GM23338 (cell line): Measurements from ENCODE around the gene NUP153. TPM values are rescaled to one million over a fixed set of nuclear protein-coding genes. Genes with fewer than 3 reads are reported as not detected.

ENCODE experiments used
- ATAC-seq: fragments of 200-7000 bp; cut with Tn5 transposase; 3 replicates; pipeline ENCODE4 v1.9.1; 2020
- DNase-seq: peaks from one replicate; pipeline ENCODE4 v3.0.0-alpha.2; 2015; ENCODE audit warnings: low spot score
- H2AFZ ChIP-seq: fragments of 200-600 bp; sonication (generic); 2 replicates; pipeline ENCODE4 v1.8.0; 2016; ENCODE audit warnings: antibody characterized with exemption, mild to moderate bottlenecking, moderate library complexity
- H3F3A ChIP-seq: fragments of 200-600 bp; sonication (generic); replicated peaks from 2 replicates; pipeline ENCODE4 v1.8.0; 2017; ENCODE audit warnings: antibody characterized with exemption, mixed run types, low read depth
- H3K27ac ChIP-seq: fragments of 200-600 bp; sonication (generic); 2 replicates; pipeline ENCODE4 v1.6.1; 2016; ENCODE audit warnings: low read depth
- H3K27me3 ChIP-seq: fragments of 200-600 bp; sonication (generic); 2 replicates; pipeline ENCODE4 v1.8.0; 2016; ENCODE audit warnings: mild to moderate bottlenecking, mixed run types, moderate library complexity; ENCODE audit not compliant: insufficient read depth
- H3K36me3 ChIP-seq: fragments of 200-600 bp; sonication (generic); 2 replicates; pipeline ENCODE4 v1.8.0; 2016; ENCODE audit warnings: mild to moderate bottlenecking; ENCODE audit not compliant: insufficient read depth
- H3K4me1 ChIP-seq: fragments of 200-600 bp; sonication (generic); 2 replicates; pipeline ENCODE4 v1.8.0; 2016; ENCODE audit warnings: mild to moderate bottlenecking, moderate library complexity; ENCODE audit not compliant: insufficient read depth
- H3K4me2 ChIP-seq: fragments of 200-600 bp; sonication (generic); 2 replicates; pipeline ENCODE4 v1.7.1; 2017; ENCODE audit warnings: mixed run types
- H3K4me3 ChIP-seq: fragments of 200-600 bp; sonication (generic); 2 replicates; pipeline ENCODE4 v1.6.1; 2016; ENCODE audit warnings: mixed run types
- H3K79me2 ChIP-seq: fragments of 200-600 bp; sonication (generic); replicated peaks from 2 replicates; pipeline ENCODE4 v1.8.0; 2017; ENCODE audit warnings: mild to moderate bottlenecking; ENCODE audit not compliant: insufficient read depth
- H3K9me2 ChIP-seq: fragments of 200-600 bp; sonication (generic); 2 replicates; pipeline ENCODE4 v1.8.0; 2017; ENCODE audit not compliant: insufficient read depth
- H4K20me1 ChIP-seq: fragments of 200-600 bp; sonication (generic); replicated peaks from 2 replicates; pipeline ENCODE4 v1.8.0; 2017; ENCODE audit warnings: mild to moderate bottlenecking; ENCODE audit not compliant: insufficient read depth
- H3K27ac Mint-ChIP-seq: 2 replicates; pipeline ENCODE4 v1.8.0; 2020; ENCODE audit warnings: inconsistent platforms, mild to moderate bottlenecking, moderate library complexity, mixed read lengths
- H3K27me3 Mint-ChIP-seq: 3 replicates; pipeline ENCODE4 v1.8.0; 2022; ENCODE audit warnings: low read depth, mild to moderate bottlenecking, moderate library complexity, mixed read lengths, inconsistent platforms; ENCODE audit not compliant: insufficient read depth, poor library complexity
- H3K36me3 Mint-ChIP-seq: 3 replicates; pipeline ENCODE4 v1.8.0; 2021; ENCODE audit warnings: low read depth, mild to moderate bottlenecking, inconsistent platforms, moderate library complexity, mixed read lengths
- H3K4me1 Mint-ChIP-seq: 3 replicates; pipeline ENCODE4 v1.8.0; 2020; ENCODE audit warnings: mild to moderate bottlenecking, inconsistent platforms, mixed read lengths
- H3K4me3 Mint-ChIP-seq: 3 replicates; pipeline ENCODE4 v1.8.0; 2021; ENCODE audit warnings: moderate library complexity, mild to moderate bottlenecking, inconsistent platforms, mixed read lengths
- H3K9me3 Mint-ChIP-seq: 3 replicates; pipeline ENCODE4 v1.8.0; 2020; ENCODE audit warnings: moderate library complexity, mild to moderate bottlenecking, inconsistent platforms, mixed read lengths
- CREB1 ChIP-seq: fragments of 250-450 bp; sonication (Bioruptor Pico); IDR thresholded peaks from 2 replicates; pipeline ENCODE4 v1.5.0; 2020; ENCODE audit warnings: low read depth, mild to moderate bottlenecking, moderate library complexity
- EZH2 ChIP-seq: fragments of 200-600 bp; sonication (generic); IDR thresholded peaks from one replicate; pipeline ENCODE4 v1.8.0; 2017; ENCODE audit warnings: antibody characterized with exemption, mild to moderate bottlenecking, low read depth; ENCODE audit not compliant: unreplicated experiment
- EZH2phosphoT487 ChIP-seq: fragments of 200-600 bp; sonication (generic); IDR thresholded peaks from one replicate; pipeline ENCODE4 v1.8.1; 2018; ENCODE audit warnings: antibody characterized with exemption; ENCODE audit not compliant: unreplicated experiment
- JUNB ChIP-seq: IDR thresholded peaks from one replicate; pipeline ENCODE4 v1.6.1; 2016; ENCODE audit warnings: antibody characterized with exemption; ENCODE audit not compliant: unreplicated experiment
- NANOG ChIP-seq: IDR thresholded peaks from 2 replicates; pipeline ENCODE4 v1.6.1; 2016; ENCODE audit warnings: antibody characterized with exemption, borderline replicate concordance
- POLR2AphosphoS5 ChIP-seq: IDR thresholded peaks from 2 replicates; pipeline ENCODE4 v1.6.1; 2016; ENCODE audit warnings: antibody characterized with exemption, low read depth
- STAT1 ChIP-seq: IDR thresholded peaks from one replicate; pipeline ENCODE4 v1.6.1; 2016; ENCODE audit warnings: antibody characterized with exemption; ENCODE audit not compliant: unreplicated experiment
- ZNF114 ChIP-seq: fragments of 250-450 bp; sonication (Bioruptor Pico); IDR thresholded peaks from 2 replicates; pipeline ENCODE4 v1.5.0; 2020; ENCODE audit warnings: mild to moderate bottlenecking, moderate library complexity
- ZNF331 ChIP-seq: fragments of 250-450 bp; sonication (Bioruptor Pico); IDR thresholded peaks from 2 replicates; pipeline ENCODE4 v1.5.0; 2020; ENCODE audit warnings: low read depth, mild to moderate bottlenecking, moderate library complexity
- polyA plus RNA-seq: library from polyadenylated mRNA; unstranded; fragments of >200 nt; fragmentation: Nextera tagmentation; extraction: Ambion mirVana; gene quantifications from 2 replicates; pipeline ENCODE4 v1.2.1, GENCODE V29; 2016
- total RNA-seq: library from RNA; depleted of rRNA; stranded (reverse); fragments of >200 nt; shearing (Covaris generic); gene quantifications from 2 replicates; pipeline ENCODE4 v1.2.3, GENCODE V29; 2014
- TF ChIP-seq, protein P1 (sequence below): fragments of 250-450 bp; sonication (Bioruptor Pico); IDR thresholded peaks from 2 replicates; pipeline ENCODE4 v1.5.0; 2020; ENCODE audit warnings: mild to moderate bottlenecking, moderate library complexity
- TF ChIP-seq, protein P2 (sequence below): IDR thresholded peaks from one replicate; pipeline ENCODE4 v1.6.1; 2018; ENCODE audit warnings: antibody characterized with exemption; ENCODE audit not compliant: unreplicated experiment
- TF ChIP-seq, protein P3 (sequence below): IDR thresholded peaks from 2 replicates; pipeline ENCODE4 v1.6.1; 2016; ENCODE audit warnings: antibody characterized with exemption
- TF ChIP-seq, protein P4 (sequence below), 2 experiments: fragments of 200-600 bp in 1 of 2; sonication (generic) in 1 of 2; conservative IDR thresholded peaks; 2 replicates each; pipeline versions ENCODE4 v1.5.1 to v1.6.1; 2016 to 2017; ENCODE audit warnings: antibody characterized with exemption in 2 of 2, low read depth in 2 of 2, mild to moderate bottlenecking in 2 of 2, moderate library complexity in 1 of 2

Gene NUP153
- total and polyA plus RNA-seq, 2 experiments from 2014 or later: 23.8 to 88.4 TPM

DNA sequence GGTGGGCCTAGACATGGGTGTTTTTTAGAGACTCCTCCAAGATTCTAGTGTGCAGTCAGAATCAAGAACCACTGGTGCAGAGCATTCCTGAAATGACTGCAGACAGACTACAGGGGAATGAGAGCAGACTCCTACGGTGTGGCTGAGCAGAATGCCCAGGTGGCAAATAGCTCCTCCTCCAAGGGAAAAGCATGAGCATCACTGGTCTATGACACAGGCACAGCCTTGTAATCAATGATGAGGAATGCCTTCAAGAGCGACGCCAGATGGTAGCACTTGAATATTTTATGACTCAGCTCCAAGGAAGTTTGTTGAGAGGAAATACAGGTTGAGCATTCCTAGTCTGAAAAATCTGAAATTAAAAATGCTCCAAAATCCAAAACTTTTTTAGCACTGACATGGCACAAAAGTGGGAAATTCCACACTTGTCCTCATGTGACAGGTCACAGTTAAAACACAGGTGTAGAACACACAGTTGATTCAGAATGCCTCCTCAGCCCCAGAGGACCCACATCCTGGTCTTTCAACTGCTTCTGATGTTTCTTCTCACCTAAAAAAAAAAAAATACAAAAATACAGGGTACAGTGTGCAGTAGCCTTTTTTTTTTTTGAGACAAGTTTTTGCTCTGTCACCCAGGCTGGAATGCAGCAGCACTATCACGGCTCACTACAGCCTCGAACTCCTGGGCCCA lies 117.2 kb downstream of the NUP153 start:
- Histone ChIP-seq H3K9me2 (no peaks in the 10 kb centered on the region), H3K36me3 (no peaks in the 10 kb centered on the region), H3K27ac (no peak overlapping the region), H3K4me2 (no peak overlapping the region), H3K4me3 (no peak overlapping the region), H3K4me1 (no peaks in the 10 kb centered on the region), H4K20me1 (no peaks in the 10 kb centered on the region), H3F3A (no peaks in the 10 kb centered on the region), H3K27me3 (no peaks in the 10 kb centered on the region), H2AFZ (no peak overlapping the region), H3K79me2 (no peaks in the 10 kb centered on the region)
- Mint-ChIP-seq H3K4me3 (no peak overlapping the region), H3K36me3 (no peaks in the 10 kb centered on the region), H3K9me3 (no peaks in the 10 kb centered on the region; the same call in 2 of the 3 replicates), H3K27me3 (no peaks in the 10 kb centered on the region), H3K27ac (no peak overlapping the region), H3K4me1 (no peaks in the 10 kb centered on the region)
- TF ChIP-seq, protein P1, sequence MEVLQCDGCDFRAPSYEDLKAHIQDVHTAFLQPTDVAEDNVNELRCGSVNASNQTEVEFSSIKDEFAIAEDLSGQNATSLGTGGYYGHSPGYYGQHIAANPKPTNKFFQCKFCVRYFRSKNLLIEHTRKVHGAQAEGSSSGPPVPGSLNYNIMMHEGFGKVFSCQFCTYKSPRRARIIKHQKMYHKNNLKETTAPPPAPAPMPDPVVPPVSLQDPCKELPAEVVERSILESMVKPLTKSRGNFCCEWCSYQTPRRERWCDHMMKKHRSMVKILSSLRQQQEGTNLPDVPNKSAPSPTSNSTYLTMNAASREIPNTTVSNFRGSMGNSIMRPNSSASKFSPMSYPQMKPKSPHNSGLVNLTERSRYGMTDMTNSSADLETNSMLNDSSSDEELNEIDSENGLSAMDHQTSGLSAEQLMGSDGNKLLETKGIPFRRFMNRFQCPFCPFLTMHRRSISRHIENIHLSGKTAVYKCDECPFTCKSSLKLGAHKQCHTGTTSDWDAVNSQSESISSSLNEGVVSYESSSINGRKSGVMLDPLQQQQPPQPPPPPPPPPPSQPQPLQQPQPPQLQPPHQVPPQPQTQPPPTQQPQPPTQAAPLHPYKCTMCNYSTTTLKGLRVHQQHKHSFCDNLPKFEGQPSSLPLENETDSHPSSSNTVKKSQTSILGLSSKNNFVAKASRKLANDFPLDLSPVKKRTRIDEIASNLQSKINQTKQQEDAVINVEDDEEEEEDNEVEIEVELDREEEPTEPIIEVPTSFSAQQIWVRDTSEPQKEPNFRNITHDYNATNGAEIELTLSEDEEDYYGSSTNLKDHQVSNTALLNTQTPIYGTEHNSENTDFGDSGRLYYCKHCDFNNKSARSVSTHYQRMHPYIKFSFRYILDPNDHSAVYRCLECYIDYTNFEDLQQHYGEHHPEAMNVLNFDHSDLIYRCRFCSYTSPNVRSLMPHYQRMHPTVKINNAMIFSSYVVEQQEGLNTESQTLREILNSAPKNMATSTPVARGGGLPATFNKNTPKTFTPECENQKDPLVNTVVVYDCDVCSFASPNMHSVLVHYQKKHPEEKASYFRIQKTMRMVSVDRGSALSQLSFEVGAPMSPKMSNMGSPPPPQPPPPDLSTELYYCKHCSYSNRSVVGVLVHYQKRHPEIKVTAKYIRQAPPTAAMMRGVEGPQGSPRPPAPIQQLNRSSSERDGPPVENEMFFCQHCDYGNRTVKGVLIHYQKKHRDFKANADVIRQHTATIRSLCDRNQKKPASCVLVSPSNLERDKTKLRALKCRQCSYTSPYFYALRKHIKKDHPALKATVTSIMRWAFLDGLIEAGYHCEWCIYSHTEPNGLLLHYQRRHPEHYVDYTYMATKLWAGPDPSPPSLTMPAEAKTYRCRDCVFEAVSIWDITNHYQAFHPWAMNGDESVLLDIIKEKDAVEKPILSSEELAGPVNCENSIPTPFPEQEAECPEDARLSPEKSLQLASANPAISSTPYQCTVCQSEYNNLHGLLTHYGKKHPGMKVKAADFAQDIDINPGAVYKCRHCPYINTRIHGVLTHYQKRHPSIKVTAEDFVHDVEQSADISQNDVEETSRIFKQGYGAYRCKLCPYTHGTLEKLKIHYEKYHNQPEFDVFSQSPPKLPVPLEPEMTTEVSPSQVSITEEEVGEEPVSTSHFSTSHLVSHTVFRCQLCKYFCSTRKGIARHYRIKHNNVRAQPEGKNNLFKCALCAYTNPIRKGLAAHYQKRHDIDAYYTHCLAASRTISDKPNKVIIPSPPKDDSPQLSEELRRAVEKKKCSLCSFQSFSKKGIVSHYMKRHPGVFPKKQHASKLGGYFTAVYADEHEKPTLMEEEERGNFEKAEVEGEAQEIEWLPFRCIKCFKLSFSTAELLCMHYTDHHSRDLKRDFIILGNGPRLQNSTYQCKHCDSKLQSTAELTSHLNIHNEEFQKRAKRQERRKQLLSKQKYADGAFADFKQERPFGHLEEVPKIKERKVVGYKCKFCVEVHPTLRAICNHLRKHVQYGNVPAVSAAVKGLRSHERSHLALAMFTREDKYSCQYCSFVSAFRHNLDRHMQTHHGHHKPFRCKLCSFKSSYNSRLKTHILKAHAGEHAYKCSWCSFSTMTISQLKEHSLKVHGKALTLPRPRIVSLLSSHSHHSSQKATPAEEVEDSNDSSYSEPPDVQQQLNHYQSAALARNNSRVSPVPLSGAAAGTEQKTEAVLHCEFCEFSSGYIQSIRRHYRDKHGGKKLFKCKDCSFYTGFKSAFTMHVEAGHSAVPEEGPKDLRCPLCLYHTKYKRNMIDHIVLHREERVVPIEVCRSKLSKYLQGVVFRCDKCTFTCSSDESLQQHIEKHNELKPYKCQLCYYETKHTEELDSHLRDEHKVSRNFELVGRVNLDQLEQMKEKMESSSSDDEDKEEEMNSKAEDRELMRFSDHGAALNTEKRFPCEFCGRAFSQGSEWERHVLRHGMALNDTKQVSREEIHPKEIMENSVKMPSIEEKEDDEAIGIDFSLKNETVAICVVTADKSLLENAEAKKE (CRISPR knock-in tag): no peak
- TF ChIP-seq POLR2AphosphoS5 (no peak), ZNF331 (CRISPR knock-in tag) (no peak), STAT1 (no peak), ZNF114 (no peak), EZH2phosphoT487 (no peak), EZH2 (no peak), NANOG (no peak), JUNB (no peak), CREB1 (CRISPR knock-in tag) (no peak)
- TF ChIP-seq, protein P2, sequence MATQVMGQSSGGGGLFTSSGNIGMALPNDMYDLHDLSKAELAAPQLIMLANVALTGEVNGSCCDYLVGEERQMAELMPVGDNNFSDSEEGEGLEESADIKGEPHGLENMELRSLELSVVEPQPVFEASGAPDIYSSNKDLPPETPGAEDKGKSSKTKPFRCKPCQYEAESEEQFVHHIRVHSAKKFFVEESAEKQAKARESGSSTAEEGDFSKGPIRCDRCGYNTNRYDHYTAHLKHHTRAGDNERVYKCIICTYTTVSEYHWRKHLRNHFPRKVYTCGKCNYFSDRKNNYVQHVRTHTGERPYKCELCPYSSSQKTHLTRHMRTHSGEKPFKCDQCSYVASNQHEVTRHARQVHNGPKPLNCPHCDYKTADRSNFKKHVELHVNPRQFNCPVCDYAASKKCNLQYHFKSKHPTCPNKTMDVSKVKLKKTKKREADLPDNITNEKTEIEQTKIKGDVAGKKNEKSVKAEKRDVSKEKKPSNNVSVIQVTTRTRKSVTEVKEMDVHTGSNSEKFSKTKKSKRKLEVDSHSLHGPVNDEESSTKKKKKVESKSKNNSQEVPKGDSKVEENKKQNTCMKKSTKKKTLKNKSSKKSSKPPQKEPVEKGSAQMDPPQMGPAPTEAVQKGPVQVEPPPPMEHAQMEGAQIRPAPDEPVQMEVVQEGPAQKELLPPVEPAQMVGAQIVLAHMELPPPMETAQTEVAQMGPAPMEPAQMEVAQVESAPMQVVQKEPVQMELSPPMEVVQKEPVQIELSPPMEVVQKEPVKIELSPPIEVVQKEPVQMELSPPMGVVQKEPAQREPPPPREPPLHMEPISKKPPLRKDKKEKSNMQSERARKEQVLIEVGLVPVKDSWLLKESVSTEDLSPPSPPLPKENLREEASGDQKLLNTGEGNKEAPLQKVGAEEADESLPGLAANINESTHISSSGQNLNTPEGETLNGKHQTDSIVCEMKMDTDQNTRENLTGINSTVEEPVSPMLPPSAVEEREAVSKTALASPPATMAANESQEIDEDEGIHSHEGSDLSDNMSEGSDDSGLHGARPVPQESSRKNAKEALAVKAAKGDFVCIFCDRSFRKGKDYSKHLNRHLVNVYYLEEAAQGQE: no peak
- TF ChIP-seq, protein P3, sequence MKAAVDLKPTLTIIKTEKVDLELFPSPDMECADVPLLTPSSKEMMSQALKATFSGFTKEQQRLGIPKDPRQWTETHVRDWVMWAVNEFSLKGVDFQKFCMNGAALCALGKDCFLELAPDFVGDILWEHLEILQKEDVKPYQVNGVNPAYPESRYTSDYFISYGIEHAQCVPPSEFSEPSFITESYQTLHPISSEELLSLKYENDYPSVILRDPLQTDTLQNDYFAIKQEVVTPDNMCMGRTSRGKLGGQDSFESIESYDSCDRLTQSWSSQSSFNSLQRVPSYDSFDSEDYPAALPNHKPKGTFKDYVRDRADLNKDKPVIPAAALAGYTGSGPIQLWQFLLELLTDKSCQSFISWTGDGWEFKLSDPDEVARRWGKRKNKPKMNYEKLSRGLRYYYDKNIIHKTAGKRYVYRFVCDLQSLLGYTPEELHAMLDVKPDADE: no peak
- TF ChIP-seq, protein P4, sequence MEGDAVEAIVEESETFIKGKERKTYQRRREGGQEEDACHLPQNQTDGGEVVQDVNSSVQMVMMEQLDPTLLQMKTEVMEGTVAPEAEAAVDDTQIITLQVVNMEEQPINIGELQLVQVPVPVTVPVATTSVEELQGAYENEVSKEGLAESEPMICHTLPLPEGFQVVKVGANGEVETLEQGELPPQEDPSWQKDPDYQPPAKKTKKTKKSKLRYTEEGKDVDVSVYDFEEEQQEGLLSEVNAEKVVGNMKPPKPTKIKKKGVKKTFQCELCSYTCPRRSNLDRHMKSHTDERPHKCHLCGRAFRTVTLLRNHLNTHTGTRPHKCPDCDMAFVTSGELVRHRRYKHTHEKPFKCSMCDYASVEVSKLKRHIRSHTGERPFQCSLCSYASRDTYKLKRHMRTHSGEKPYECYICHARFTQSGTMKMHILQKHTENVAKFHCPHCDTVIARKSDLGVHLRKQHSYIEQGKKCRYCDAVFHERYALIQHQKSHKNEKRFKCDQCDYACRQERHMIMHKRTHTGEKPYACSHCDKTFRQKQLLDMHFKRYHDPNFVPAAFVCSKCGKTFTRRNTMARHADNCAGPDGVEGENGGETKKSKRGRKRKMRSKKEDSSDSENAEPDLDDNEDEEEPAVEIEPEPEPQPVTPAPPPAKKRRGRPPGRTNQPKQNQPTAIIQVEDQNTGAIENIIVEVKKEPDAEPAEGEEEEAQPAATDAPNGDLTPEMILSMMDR (conservative IDR thresholded peaks at IDR 0.05; ENCODE audit: low read depth in 2 of 2): no peak
- DNase-seq: peak; percentile 50
- ATAC-seq: peak; percentile 65
